ENCODE measurements around the gene MPO. TPM values are rescaled to one million over a fixed set of nuclear protein-coding genes. Genes with fewer than 3 reads are reported as not detected.
A peak's percentile ranks its signal among the peaks of the same experiment; 100 is the strongest.

The MPO gene
- total and polyA plus RNA-seq, 12 donors: 0.13 to 1.4 (median 0.36) TPM; not detected in 3

DNA sequence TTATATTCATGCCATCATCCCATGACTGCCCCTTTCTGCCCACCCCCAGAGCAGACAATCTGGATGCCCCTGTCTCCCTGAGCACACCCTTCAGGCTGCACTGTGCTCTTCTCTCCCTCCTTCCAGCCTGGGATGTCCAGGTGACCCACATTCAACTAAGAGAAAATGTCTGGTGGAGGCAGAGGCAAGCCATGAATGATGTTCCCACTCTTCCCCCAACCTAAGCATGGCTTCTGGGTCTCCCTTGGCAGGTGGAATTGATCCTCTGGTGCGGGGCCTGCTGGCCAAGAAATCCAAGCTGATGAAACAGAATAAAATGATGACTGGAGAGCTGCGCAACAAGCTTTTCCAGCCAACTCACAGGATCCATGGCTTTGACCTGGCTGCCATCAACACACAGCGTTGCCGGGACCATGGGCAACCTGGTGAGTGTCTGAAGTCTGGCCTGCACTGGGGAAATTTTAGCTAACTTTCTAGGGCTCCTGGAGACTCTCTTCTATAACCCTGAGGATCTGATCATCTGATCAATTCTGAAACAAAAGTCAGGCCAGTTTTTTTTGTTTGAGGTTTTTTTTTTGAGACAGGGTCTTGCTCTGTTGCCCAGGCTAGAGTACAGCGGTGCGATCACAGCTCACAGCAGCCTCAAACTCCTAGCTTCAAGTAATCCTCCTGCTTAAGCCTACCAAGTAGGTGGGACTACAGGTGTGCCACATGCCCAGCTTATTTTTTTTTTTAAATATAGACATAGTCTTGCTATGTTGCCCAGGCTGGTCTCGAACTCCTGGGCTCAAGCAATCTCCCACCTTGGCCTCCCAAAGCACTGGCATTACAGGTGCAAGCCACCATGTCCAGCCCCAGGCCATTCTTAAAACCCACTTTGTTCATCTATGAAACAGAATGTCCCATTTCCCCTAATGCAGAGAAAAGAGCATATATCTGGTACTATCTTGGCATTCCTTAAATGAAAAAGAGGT lies 14.5 kb downstream of the MPO start:
- Histone ChIP-seq H3K27me3 (peaks cover 27% of the 10 kb centered on the region), H3K27ac (no peak overlapping the region), H3K4me3 (no peak overlapping the region), H3K9me3 (replicated peaks in 1 of 3) (no peaks in the 10 kb centered on the region), H3K4me1 (replicated peaks in 1 of 2) (no peaks in the 10 kb centered on the region), H3K36me3 (replicated peaks in 1 of 2) (no peaks in the 10 kb centered on the region)
- TF ChIP-seq CTCF (IDR thresholded peaks at IDR 0.05) (no peak), POLR2A (IDR thresholded peaks at IDR 0.05) (no peak)
- peak in 2 of 7 donors; percentile 6 to 23 for DNase-seq
- intact Hi-C loops (cut with DNase I): no loop called here
- 89 to 95% (median 92%) methylated on average over 6 to 7 of the region's 7 CpGs for WGBS, 4 donors

- Histone ChIP-seq H3K4me1 (replicated peaks in 1 of 2) (no peaks in the 10 kb centered on the region), H3K27me3 (peaks cover 27% of the 10 kb centered on the region), H3K4me3 (no peak overlapping the region), H3K9me3 (replicated peaks in 1 of 3) (no peaks in the 10 kb centered on the region), H3K36me3 (replicated peaks in 1 of 2) (no peaks in the 10 kb centered on the region), H3K27ac (no peak overlapping the region)
- TF ChIP-seq POLR2A (IDR thresholded peaks at IDR 0.05) (no peak), CTCF (IDR thresholded peaks at IDR 0.05) (no peak)
- intact Hi-C loops (cut with DNase I): no loop called here
- no peak for DNase-seq
- 61 to 74% (median 74%) methylated on average over 4 of the region's 4 CpGs for WGBS, 4 donors
Measured at GRCh38 chr17:58265271-58265670, 15.5 kb downstream of the MPO start.

- DNase-seq: peak in 2 of 7 donors; percentile 2 to 20
- Histone ChIP-seq H3K27ac (no peak overlapping the region), H3K4me1 (replicated peaks in 1 of 2) (no peaks in the 10 kb centered on the region), H3K36me3 (replicated peaks in 1 of 2) (no peaks in the 10 kb centered on the region), H3K4me3 (no peak overlapping the region), H3K9me3 (replicated peaks in 1 of 3) (no peaks in the 10 kb centered on the region), H3K27me3 (peaks cover 27% of the 10 kb centered on the region)
- TF ChIP-seq CTCF (IDR thresholded peaks at IDR 0.05) (no peak), POLR2A (IDR thresholded peaks at IDR 0.05) (no peak)
- 67 to 72% (median 69%) methylated on average over 6 of the region's 6 CpGs for WGBS, 4 donors
- intact Hi-C loops (cut with DNase I): no loop called here
Measured at GRCh38 chr17:58264407-58265103, 16.2 kb downstream of the MPO start.

DNA sequence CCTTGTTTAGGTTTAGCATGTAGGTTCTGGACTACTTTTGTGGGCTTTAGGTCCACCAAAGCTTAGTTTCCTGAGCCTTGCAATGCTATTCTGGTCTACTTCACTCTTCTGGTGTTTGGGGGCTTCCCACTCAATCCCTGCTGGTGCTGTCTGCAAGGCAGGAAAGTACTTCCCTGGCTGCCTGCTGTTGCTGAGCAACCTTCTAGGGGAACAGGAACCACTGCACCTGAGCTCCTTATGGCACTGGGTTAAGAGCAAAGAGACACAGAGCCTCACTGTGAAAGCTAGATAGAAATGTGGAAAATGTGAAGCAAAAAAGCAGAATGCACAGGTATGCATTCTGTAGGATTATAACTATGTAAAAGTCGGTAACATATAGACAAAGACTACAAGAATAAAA lies 17.0 kb downstream of the MPO start:
- Histone ChIP-seq H3K27ac (no peak overlapping the region), H3K27me3 (peaks cover 27% of the 10 kb centered on the region), H3K36me3 (replicated peaks in 1 of 2) (no peaks in the 10 kb centered on the region), H3K9me3 (replicated peaks in 1 of 3) (no peaks in the 10 kb centered on the region), H3K4me3 (no peak overlapping the region), H3K4me1 (replicated peaks in 1 of 2) (no peaks in the 10 kb centered on the region)
- TF ChIP-seq POLR2A (IDR thresholded peaks at IDR 0.05): no peak
- TF ChIP-seq CTCF (IDR thresholded peaks at IDR 0.05): no peak
- intact Hi-C loops (cut with DNase I): no loop called here
- WGBS, 4 donors: 74 to 83% (median 81%) methylated on average over 1 of the region's 1 CpG
- DNase-seq: peak in 1 of 7 donors; percentile 3
